Hematopoietic multipotent progenitor cell treated with erythropoietin and hydrocortisone succinate and interleukin-3 and kit ligand, for 4 days (in vitro differentiated cells): Measurements from ENCODE around the gene DDA1.

Source experiments
- DNase-seq: peaks from one replicate; pipeline ENCODE4 v3.0.0-alpha.2; 2015

Gene DDA1

GRCh38 chr19:17312189-17313113 is 3.1 kb downstream of the DDA1 start:
- no peak for DNase-seq

GRCh38 chr19:17314007-17314593 is 4.7 kb downstream of the DDA1 start:
- no peak for DNase-seq

DNA sequence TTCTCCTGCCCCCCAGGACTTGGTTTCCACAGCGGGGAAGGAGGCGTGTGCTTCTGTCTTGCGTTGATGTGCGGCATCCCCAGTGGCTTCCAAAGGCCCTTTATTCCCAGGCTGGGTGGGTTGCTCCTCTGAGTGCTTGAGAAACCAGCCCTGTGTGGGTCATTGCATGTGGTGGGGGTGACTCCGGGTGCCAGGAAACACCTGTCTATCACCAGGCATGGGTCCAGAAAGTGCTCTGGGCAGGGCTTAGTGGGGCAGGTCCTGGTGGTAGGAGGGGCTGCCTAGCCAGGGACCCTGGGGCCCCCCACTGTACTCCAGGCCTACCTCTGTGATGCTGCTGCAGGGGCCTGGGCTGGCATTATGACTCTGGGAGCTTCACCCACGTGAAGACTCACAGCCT is 9.6 kb downstream of the DDA1 start:
- DNase-seq, result no peak

- no peak for DNase-seq
Observed at GRCh38 chr19:17319473-17320238, 10.3 kb downstream of the DDA1 start.

DNA sequence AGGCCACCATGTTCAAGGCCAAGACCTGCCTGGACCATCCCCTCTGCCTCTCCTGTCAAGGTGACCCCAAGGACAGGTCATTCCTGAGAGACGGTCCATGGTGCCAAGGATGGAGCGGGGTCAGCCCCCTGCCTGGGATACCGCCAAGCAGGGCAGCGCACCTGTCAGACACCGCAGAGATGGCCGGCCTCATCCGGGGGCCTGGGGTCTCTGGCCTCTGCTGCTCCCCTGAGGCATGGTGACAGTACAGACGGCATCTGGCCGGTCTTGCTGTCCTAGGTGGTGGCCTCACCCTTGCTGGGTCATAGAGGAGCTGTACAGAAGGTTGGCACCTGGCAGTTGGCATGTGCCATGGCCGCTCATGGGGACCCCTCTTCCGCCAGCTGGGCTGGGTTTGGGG is 11.1 kb downstream of the DDA1 start:
- no peak for DNase-seq

DNA sequence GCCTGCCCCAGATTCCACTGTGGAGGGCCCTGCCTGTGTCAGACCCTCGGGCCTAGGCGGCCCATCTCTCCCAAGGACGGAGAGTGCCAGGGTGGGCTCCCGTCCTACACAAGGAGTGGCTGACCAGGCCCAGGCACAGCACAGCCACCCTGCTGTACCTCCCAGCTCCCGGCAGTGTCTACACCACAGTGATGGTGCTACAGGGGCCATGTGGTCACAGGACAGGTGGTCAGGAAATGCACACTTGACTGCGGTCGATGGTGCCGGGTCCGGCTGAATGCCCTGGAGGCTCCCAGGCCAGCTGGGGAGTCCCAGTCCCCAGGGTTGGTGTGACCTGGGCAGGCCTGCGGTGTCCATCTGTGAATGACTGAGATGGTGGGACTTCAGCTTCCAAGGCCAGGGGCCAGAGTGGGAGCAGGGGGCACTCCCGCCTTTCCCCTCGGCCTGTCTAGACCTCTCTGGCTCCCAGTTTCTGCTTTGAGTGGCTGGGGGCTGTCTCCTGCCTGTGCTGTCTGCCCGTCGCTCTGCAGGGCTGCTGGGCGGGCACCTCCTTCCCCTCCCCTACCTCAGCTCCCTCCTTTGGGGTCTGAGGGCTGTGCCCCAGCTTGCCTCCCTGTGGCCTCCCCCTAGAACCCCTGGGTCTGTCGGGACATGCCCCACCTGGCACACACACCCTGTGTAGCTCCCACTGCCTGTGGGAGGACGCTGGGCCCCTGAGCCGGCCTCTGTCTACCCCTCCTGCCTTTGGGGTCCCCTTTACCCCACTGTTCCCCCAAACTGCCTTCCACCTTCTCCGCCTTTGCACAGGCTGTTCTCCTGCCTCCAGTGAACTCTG is 12.5 kb downstream of the DDA1 start:
- DNase-seq, result no peak

- DNase-seq, result no peak
Observed at GRCh38 chr19:17322854-17323253, 13.5 kb downstream of the DDA1 start.

GRCh38 chr19:17323300-17323963 is 14.1 kb downstream of the DDA1 start:
- no peak for DNase-seq

- DNase-seq, result peak; percentile 77
Observed at GRCh38 chr19:17323964-17324332, 14.6 kb downstream of the DDA1 start.

DNA sequence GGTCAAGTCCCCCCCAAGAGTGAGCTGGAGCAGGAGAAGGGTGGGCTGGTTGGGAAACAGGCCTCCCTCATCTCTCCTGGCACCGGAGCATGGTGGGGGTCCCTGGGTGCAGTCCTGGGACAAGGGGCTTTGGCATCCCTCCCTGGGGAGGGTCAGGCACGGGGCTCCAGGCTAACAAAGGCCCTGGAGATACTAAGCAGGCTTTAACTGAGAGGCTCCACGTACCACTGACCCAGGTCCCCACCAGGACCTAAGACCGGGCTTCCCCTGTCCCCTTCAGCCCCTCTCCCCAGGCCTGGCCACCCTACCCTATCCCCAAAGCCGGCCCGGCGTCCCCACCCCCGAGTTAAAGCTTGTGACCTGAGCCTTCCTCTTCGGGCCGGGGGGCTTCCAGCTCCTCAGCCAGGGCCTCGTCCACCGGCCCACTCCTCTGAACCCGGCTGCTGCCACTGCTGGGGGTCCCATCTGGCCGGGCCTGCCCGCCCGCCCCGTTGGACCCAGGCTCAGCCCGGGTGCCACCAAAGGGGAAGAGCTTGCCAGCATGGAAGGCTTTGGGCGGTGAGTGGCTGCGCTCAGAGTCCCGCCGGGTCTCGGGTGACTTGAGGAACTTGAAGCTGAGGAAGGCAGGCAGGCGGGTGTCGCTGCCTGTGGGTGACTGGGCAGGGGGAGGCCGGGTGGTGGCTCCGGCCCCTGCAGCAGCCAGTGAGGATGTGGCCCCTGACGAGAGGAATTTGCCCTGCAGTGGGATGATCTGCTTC is 15.2 kb downstream of the DDA1 start:
- no peak for DNase-seq

GRCh38 chr19:17325133-17325532 is 15.8 kb downstream of the DDA1 start:
- DNase-seq, result no peak

DNA sequence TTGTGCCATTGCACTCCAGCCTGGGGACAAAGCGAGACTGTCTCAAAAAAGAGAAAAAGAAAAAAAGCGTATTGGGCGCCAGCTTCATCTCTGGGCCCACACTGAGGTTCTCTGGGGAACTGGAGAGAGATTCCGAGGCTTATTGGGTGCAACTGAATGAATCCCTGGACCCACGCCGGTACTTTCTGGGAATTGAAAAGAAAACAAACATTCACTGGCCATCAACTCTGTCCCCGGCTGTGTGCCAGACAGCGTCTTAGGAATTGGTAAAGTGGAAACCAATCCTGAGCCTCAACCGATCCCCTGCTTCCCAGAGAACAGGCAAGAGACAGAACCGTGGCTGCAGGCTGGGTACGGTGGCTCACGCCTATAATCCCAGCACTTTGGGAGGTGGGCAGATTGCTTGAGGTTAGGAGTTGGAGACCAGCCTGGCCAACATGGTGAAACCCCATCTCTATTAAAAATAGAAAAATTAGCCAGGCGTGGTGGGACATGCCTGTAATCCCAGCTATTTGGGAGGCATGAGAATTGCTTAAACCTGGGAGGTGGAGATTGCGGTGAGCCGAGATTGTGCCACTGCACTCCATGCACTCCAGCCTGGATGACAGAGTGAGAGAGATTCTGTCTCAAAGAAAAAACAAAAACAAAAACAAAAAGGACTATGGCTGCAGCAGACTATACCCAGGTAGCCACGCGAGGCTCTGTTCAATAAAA is 16.7 kb downstream of the DDA1 start:
- DNase-seq, result no peak

GRCh38 chr19:17326595-17326966 is 17.2 kb downstream of the DDA1 start:
- no peak for DNase-seq

DNA sequence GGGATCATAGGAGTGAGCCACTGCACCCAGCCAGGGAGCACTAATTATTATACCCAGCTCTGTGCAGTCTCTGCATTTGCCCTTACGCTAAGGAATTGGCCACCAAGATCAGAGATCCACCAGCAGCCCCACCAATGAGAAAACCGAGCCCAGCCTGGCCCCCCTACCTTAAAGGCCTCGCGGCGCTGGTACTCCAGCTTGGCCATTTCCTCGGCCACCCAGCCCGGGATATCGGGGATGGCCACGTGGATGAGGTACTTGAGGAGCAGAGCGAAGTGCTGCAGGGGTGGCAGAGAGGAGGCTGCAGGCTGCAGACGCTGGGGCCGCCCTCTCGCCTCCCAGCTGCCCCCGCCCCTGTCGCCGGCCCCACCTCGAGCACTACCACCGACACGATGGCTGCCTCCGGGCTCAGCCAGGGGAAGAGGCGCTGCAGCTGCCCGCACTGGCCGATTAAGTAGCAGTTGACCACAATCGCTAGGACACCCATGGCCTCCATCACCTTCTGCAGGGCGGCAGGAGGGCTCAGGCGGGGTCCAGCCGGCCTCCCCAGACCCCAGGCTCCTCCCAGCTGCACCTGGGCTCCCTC is 17.8 kb downstream of the DDA1 start:
- DNase-seq, result no peak

DNA sequence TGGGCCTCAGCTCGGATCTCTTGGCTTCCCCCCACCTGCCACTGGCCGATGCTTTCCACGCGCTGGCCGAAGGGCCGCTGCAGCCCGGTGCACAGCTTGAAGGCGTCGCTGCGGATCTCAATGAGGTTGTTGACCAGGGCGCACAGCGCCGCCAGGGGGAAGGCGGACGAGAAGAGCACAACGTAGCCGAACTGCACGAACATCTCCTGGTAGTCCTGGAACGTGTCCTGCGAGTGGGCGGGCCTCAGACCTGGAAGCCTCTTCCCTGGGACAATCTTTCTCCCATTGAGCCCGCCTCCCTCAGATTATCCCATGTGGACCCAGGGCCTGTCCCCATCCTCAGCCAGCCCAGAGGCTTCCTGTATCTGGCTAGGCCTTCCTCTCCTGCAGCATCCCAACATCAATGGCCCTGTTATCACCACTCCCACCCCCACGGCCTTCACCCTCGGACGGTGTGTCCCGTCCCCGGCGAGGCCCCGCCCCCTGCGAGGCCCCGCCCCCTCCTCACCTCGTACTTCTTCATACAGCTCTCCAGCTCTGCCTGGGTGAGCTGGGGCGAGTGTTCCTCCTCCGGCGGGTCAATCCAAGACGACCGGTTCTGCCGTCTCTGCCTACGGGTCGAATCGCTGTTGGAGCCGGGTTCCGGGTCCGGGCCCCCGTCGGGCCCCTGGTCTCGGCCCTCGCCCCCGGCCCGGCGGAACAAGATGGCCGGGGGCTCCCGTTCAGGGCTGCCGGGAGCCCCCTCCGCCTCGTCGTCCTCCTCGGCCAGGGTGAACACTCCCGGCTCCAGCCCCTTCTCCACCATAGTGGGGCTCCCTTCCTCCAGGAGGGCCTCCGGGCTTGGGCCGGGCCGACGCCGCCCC is 18.5 kb downstream of the DDA1 start:
- peak; percentile 73 for DNase-seq

DNA sequence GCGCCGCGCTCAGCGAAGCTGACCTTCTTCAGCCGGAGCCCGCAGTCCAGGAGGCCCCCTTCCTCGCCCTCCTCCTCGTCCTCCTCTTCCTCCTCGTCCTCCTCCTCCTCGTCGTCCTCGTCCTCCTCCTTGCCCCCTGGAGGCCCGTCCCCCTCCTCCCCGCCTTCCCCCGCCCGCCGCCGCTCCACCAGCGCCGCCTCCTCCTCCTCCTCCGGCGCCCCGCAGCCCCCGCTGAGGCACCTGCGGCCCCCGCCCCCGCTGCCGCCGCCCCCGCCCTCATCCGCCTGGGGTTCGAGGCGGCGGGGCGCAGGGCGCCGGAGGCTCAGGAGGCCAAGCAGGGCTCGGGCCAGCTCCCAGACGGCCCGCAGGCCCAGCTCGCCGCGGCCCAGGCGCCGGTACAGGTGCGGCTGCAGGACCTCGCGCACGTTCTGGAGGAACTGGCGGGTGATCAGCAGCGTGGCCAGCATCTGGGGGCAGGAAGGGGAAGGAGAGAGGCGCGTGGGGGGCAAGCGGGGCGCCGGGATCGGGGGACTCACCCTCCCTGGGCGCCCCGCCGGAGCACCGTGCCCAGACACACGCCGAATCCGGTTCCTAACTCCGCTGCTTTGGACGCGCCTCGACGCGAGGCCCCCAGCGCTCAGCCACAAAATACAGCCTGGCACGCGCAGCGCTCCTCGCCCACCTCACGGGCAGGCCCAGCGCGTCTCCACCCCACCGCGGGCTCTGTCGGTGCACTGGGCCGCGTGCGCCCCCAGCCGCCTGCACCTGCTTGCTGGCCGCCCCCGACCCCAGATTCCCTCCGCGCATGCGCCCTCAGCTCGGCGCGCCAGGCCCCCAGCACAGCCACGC is 19.4 kb downstream of the DDA1 start:
- DNase-seq, result no peak

DNA sequence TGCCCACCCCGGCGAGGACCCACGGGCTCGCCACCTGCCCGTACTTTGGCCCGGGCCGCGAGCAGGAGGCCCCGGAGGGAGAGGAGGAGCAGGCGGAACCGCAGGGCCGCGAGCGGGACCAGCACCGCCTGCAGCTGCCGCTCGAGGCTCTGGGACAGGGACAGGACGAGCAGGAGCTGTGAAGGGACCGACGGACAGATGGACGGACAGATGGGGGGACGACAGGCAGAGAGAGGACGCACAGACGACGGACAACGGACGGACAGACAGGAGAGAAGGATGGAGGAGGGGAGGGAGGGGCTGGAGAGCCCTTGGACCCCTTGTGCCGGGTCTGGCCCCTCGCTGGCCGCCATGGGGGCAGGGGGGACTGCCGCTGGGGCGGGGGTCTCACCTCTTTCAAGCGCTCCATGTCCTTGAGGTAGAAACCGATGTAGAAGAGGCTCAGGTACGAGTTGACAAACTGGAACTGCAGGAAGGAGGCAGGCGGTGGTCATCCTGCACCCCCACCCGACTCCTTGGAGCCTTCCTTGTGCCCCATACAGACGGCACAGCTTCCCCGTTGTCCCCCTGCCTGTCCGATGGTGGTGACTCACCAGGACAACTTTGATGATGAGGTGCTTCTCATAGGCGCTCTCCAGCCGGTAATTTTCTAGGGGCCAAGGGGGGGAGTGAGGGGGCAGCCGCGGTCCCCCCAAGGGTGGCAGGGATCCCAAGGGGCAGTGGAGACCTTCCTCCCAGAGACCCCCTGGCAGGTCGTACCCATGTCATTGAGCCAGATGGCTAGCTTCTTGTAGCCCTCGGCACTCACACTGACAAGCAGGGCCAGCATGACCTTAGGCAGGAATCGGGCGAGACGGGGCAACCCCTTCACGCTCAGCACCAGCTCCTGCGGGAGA is 20.3 kb downstream of the DDA1 start:
- no peak for DNase-seq
